ENCODE results near the gene TPRG1.
"Not testable (repeated sequence)": the region's sequence is repeated elsewhere in the genome, so short reads cannot be mapped to it uniquely, and the experiment has no call there.

TPRG1 gene

DNA sequence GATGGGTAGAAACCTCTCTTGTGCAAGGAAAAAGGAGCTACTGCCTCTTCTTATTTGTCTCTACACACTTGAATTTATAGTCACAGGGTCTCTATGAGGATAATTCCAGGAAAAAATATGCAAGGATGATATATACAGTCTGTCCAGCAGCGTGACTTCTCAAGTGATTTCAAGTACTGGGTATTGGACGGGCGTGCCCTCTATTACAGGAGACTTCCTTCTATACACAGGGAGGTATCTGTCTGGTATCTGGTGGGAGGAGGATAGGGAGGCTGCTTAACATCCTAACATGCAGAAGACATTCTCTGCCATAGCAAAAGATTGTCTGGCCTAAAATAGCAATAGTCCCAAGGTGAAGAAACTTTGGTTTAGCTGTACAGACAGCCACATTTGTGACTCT is 146.1 kb downstream of the TPRG1 start:
- DNase-seq: no peak

DNA sequence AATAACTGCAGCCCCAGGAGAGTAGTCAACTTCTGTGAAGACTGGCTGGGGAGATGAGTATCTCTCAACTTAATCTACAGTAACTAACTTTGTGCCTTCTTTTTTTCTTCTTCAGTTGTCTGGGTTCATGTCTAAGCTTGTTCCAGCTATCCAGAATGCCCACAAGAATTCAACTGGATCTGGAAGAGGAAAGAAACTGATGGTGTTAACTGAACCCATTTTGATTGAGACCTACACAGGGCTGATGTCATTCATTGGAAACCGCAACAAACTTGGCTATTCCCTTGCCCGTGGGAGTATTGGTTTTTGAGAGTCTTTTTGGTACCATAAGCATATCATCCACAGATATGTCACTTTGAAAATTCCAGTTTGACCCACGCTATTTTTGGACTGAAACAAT is 148.7 kb downstream of the TPRG1 start:
- DNase-seq: no peak

- no peak for DNase-seq
Observed at GRCh38 chr3:189322339-189322738, 150.6 kb downstream of the TPRG1 start.

- peak; percentile 97 for DNase-seq
Observed at GRCh38 chr3:189324538-189325138, 152.9 kb downstream of the TPRG1 start.

DNA sequence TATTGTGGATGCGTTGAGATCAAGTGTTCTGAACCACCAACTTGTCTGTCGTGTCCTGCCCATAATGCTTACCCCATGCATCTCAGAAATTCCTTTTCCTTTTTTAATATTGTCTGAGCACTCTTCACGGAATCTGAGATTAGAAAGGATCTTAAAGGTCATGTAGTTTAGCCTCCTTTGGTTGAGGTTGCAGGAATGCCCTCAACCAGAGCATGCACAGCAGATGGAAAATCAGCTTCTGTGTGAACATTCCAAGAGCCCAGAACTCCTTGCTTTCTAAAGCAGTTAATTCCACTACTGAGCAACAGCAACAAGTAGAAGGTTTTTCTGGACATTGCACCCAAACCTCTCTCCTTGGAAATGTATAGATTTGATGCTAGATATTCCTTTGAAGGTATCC is 153.7 kb downstream of the TPRG1 start:
- DNase-seq: no peak

DNA sequence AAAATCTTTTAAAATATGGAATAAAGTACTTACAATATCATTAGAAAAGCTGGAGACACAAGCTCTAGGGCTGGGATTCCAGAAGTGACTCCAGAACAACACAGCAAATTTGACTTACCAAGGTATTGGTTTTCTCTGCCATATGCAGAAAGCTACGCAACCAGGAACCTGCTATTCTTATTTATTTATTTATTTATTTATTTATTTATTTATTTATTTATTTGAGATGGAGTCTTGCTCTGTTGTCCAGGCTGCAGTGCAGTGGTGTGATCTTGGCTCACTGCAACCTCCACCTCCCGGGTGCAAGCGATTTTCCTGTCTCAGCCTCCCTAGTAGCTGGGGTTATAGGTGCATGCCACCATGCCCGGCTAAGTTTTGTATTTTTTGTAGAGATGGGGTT is 157.9 kb downstream of the TPRG1 start:
- not testable (repeated sequence) for DNase-seq

DNA sequence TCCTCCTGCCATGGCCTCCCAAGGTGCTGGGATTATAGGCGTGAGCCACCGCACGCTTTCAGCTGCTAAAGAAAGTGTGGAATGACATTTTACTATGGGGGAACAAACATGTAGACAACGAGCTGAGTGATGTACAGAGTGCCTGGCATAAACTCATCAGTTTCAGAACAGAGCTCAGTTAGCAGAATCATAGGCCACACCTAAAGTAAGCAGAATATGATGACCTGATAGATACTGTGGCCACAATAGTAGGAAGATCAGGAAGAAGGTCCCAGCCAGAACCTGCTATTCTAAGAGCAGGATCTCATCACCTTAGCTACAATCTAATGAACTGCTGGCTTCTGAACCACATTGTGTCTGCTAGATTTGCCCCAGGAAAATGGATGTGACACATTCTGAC is 158.3 kb downstream of the TPRG1 start:
- no peak for DNase-seq

DNA sequence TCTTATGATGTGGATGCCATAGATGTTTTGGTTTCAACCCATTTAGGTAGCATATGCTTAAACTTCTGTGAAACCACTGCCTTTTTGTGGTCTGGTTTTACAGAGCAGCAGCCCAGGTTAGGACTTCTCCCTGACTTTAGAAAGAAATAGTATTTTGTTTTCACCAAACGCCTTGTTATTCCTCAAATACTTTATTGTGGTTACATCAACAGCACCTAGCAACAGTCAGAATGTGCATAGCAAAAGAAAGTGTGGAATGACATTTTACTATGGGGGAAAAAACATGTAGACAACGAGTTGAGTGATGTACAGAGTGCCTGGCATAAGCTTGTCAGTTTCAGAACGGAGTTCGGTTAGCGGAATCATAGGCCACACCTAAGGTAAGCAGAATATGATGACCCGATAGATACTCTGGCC is 159.2 kb downstream of the TPRG1 start:
- peak; percentile 67 for DNase-seq

GRCh38 chr3:189334064-189334920 is 162.5 kb downstream of the TPRG1 start:
- peak; percentile 44 for DNase-seq

GRCh38 chr3:189337673-189338091 is 165.9 kb downstream of the TPRG1 start:
- no peak for DNase-seq

- no peak for DNase-seq
Observed at GRCh38 chr3:189338366-189338765, 166.6 kb downstream of the TPRG1 start.

DNA sequence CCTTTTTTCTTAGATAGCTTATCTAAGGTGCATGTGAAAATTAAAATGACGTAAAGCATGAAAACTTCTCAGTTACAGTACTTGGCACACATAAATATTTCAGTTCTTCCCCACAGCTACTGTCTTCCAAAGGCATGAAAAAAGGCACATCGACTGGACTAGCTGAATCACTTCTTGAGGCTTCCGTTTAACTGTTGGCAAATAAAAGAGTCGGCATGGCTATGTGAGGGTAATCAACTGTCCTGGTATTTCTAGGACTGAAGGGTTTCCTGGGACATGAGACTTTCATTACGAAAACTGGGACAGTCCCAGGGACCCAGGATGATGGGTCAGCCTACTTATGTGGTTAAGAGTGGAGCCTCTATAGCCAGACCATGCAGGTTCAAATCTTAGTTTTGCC is 168.2 kb downstream of the TPRG1 start:
- DNase-seq: no peak

DNA sequence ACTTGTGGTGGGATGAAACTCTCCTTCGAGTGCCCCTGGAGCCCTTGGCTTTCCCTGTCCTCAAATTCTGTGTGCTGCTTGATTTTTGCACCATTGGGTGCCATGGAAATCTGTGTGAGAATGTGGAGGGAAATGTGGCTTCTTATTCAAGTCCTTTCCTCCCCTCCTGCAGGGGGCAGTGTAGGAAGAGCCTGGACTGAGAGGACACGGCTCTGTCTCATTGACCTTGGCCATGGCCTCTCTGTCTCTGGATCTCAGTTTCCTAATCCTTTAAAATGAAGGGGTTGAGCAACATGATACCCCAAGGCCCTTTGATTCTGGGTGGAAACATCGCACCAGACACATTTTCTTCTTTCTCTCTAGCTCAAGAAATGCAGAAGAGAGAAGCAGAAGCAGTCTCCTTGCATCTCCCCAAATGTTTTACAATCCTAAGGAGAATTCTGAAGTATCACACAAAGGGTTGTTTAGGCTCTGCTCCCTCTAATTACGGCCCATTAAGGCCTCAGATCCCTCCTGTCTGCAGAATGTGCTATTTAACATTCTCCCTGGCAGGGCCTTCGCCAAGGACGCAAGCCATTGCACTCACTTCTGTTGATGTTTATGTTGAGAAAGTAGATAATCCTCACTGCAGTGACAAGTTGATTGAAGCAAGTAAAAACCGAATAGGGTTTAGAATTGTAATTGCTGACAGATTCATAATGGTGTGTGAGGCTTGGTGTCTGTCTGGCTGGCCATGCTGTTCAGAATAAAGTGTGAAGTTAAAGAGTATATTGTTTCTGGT is 169.1 kb downstream of the TPRG1 start:
- peak; percentile 23 for DNase-seq

DNA sequence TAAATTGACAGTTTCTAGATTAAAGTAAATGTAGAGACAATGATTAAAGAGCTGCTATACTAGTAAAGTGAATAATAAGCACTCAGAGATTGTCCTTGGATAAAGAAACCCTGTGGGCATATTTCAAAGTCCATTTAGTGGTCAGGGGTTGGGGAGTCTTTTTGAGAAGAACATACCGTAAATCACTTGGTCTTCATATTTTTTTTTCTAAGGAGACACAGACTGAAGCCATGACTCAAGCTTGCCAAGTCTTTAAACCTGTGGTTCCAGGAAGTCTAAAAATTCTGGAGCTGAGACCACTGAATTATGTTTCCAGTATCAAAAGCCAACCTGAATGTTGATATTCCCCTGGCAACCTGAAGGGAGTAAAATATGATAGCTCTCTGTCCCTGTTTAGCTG is 171.0 kb downstream of the TPRG1 start:
- no peak for DNase-seq

DNA sequence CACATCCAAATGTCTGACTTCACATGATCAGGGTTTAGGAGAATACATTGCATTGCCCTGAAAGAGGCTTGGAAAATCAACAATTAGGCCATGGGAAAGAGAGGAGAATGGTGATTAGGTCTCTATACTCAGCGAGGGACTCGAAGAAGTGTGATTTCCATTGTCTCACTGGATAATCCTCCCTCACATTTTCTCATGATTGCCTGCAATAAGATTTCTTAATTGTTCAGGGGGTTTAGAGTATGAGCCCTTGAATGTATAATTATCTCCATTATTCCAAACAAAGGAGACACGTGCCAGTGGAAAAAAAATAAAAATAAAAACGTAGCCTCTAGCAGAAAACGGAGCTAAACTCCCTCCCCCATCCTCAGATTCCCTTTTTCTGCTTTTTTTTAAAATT is 173.2 kb downstream of the TPRG1 start:
- DNase-seq: no peak

GRCh38 chr3:189349772-189350171 is 178.0 kb downstream of the TPRG1 start:
- no peak for DNase-seq

DNA sequence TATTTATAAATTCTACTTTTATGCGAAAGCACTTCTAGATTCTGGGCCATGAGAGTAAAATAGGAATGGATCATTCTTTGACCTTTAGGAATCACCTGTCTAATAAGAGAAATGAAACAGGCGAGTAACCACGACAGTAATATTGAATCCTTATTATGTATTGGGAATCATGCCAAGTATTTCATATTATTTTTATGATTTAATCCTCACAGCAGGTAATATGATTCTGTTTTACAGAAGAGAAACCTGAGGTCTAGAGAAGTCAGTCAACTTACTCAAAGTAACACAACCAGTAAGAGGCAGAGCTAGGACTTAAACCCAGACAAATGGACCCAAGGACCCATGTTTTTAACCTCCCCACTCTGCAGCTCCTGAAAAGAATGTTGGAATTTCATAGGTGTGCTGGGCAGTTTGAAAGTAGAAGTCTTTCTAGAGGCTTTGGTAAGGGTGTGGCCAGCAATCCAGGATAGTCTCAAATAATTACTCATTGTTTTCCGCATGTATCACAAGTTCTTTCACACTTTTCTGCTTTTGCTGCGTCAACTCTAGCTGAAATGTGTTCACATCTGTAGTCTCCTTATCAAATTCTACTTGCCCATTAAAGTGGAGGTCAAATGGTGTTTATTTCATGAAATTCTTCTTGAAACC is 181.7 kb downstream of the TPRG1 start:
- no peak for DNase-seq

GRCh38 chr3:189353988-189354889 is 182.5 kb downstream of the TPRG1 start:
- no peak for DNase-seq

DNA sequence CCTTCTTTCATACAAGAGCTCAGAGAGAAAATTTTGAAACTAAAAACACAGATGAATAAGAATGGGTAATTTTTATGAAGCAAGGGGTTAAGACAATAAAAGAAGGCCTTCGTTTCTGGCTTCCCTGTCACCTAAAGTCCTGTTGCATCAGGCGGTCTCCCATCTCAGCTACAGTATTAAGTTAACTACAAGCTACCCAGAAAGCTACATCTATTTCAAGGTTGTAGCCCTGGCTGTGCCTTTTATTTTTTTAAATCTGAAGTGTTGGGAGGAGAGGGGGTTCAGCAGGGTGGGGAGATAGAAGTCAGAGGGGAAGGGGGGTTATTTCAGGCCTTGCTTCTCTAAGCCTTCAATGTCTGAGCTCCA is 183.3 kb downstream of the TPRG1 start:
- no peak for DNase-seq

DNA sequence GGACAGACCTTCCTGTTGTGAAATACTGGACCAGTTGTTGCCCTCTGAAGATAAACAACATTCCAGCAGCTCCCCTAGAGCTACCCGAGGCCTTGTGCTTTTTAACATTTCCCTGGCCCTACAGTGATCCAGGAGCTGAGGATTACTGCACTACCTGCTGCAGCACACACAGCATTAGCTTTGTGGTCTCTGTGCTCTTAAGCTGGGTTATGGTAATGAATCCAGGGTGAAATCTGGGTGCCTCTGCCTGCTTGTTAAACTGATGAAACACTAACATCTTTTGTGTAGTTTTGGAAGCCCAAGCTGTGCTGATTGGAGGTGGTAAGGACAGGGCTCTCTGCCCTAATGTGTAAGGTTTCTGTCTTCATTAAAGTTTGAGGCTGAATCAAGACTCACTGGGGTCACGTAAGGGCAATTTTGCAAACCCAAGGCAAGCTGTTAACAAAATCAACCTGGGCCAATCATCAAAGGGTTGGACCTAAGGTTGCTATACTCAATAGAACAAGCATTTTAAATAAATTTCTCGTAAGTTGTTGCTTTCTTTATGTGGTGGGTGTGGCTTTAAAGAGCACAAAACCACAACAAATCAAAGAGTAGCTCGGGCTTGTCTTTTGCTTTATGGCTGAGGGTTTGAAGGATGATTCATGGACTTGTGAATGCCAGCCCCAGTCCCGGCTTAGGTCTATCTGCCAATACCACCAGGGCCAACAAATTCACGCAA is 183.9 kb downstream of the TPRG1 start:
- DNase-seq: peak; percentile 61

- DNase-seq: no peak
Observed at GRCh38 chr3:189360291-189360690, 188.5 kb downstream of the TPRG1 start.

Data from activated CD4-positive, alpha-beta T cell treated with anti-CD3 and anti-CD28 coated beads, Interleukin-10, Interleukin-2, amounts not matched to agents 100 ng/mL and 50 ng/mL, durations not matched to agents 16 hours and 8 hours (primary cell).